Measurements from ENCODE around the gene CASD1. TPM values are rescaled to one million over a fixed set of nuclear protein-coding genes. Genes with fewer than 3 reads are reported as not detected.

The CASD1 gene
- total and polyA plus RNA-seq, 2 of the 4 experiments (the other 2 are of a cell fraction) = 4.0 to 4.5 TPM

- Histone ChIP-seq H3K23ac (ENCODE audit: low read depth, low read length) (no peak overlapping the region), H3K14ac (replicated peaks; ENCODE audit: low read depth, low read length) (no peak overlapping the region), H2AK5ac (ENCODE audit: low read depth, low read length) (no peak overlapping the region), H4K91ac (ENCODE audit: insufficient read depth, low read depth, low read length) (no peak overlapping the region), H3K18ac (ENCODE audit: low read depth, low read length) (no peak overlapping the region), H2BK15ac (ENCODE audit: low read depth, low read length) (no peak overlapping the region), H3K9me3 (ENCODE audit: control insufficient read depth, insufficient read depth, low read length) (no peaks in the 10 kb centered on the region), H2AFZ (replicated peaks; ENCODE audit: low read length, poor library complexity) (no peak overlapping the region), H4K5ac (ENCODE audit: low read depth, low read length) (no peak overlapping the region), H3K79me1 (ENCODE audit: low read depth in 1 of 2, low read length in 2 of 2) (no peaks in the 10 kb centered on the region), H3K9ac (ENCODE audit: low read depth, low read length) (no peak overlapping the region), H2AK9ac (replicated peaks; ENCODE audit: low read depth, low read length, poor library complexity) (no peak overlapping the region), H2BK120ac (ENCODE audit: low read depth, low read length) (no peak overlapping the region), H4K8ac (ENCODE audit: low read depth in 2 of 2, low read length in 2 of 2) (no peak overlapping the region), H3K4me1 (ENCODE audit: control insufficient read depth, insufficient read depth, low read length) (no peaks in the 10 kb centered on the region; the same call in 1 of the 2 replicates), H3K36me3 (ENCODE audit: control insufficient read depth, insufficient read depth, low read length) (no peaks in the 10 kb centered on the region), H2BK20ac (ENCODE audit: low read depth, low read length) (no peak overlapping the region), H3K27me3 (ENCODE audit: control insufficient read depth, insufficient read depth, low read length) (no peaks in the 10 kb centered on the region), H3K56ac (ENCODE audit: extremely low read depth, insufficient read depth, low read length) (no peak overlapping the region), H3K9me1 (ENCODE audit: insufficient read depth, low read length) (no peaks in the 10 kb centered on the region; the same call in 1 of the 2 replicates), H3K27ac (ENCODE audit: insufficient read depth, low read length) (no peak overlapping the region), H4K20me1 (ENCODE audit: insufficient read depth, low read length) (no peaks in the 10 kb centered on the region), H3K4me2 (ENCODE audit: low read depth, low read length) (no peak overlapping the region), H2BK5ac (ENCODE audit: low read depth, low read length, poor library complexity, severe bottlenecking) (no peak overlapping the region), H3K4ac (ENCODE audit: low read depth, low read length) (no peak overlapping the region), H3K4me3 (ENCODE audit: insufficient read depth, low read depth, low read length) (no peak overlapping the region)
- in situ Hi-C loops (cut with MboI; ENCODE audit: low sequenced_read_pairs) (no loop called here), dilution Hi-C loops (cut with HindIII; ENCODE audit: low sequenced_read_pairs, unreplicated experiment) (no loop called here), intact Hi-C loops (cut with micrococcal nuclease) (no loop called here)
- ChIA-PET POLR2A (ENCODE audit: unreplicated experiment) (no interaction called here), CTCF (interaction anchor here (0.5 kb wide), 1 partner anchor 1404 kb away, joined by 5 read pairs; no protein-coding TSS in a partner anchor)
- no peak for TF ChIP-seq CEBPB (IDR thresholded peaks at IDR 0.05; ENCODE audit: low read depth, low read length)
- TF ChIP-seq CHD1 (IDR thresholded peaks at IDR 0.05; ENCODE audit: low read depth, low read length) = no peak
- no peak for TF ChIP-seq POLR2A (IDR thresholded peaks at IDR 0.05; ENCODE audit: low read depth, low read length)
- TF ChIP-seq MXI1 (IDR thresholded peaks at IDR 0.05; ENCODE audit: borderline replicate concordance, low read depth, low read length) = no peak
- TF ChIP-seq RAD21 (IDR thresholded peaks at IDR 0.05; ENCODE audit: low read length) = no peak
- TF ChIP-seq BHLHE40 (IDR thresholded peaks at IDR 0.05; ENCODE audit: low read depth, low read length) = no peak
- TF ChIP-seq CTCF (conservative IDR thresholded peaks at IDR 0.05; ENCODE audit: low read depth, low read length) = no peak
- no peak for TF ChIP-seq SMC3 (IDR thresholded peaks at IDR 0.05; ENCODE audit: low read depth, low read length)
- no peak for TF ChIP-seq FOS (IDR thresholded peaks at IDR 0.05; ENCODE audit: low read depth, low read length)
- TF ChIP-seq MAFK (IDR thresholded peaks at IDR 0.05; ENCODE audit: low read depth, low read length) = no peak
- TF ChIP-seq MAZ (IDR thresholded peaks at IDR 0.05; ENCODE audit: borderline replicate concordance, low read depth, low read length) = no peak
- TF ChIP-seq NFE2L2 (IDR thresholded peaks at IDR 0.05; ENCODE audit: low read depth, low read length) = no peak
- TF ChIP-seq ELK1 (IDR thresholded peaks at IDR 0.05; ENCODE audit: borderline replicate concordance, low read depth, low read length) = no peak
- TF ChIP-seq RCOR1 (IDR thresholded peaks at IDR 0.05; ENCODE audit: insufficient replicate concordance, low read length) = no peak
- TF ChIP-seq USF2 (IDR thresholded peaks at IDR 0.05; ENCODE audit: low read depth, low read length) = no peak
- no peak for TF ChIP-seq RFX5 (IDR thresholded peaks at IDR 0.05; ENCODE audit: low read depth, low read length)
- DNase-seq (no peak), ATAC-seq (ENCODE audit: low read depth) (no peak)
- BruUV-seq (replicated peaks) = no TSS peak
These were observed 57.8 kb downstream of the CASD1 start for GRCh38 chr7:94567396-94567795.
